GM18907 (cell line): ENCODE measurements around the gene RNFT2.

Source experiments
- ATAC-seq: cut with Tn5 transposase; IDR thresholded peaks from one replicate; pipeline ENCODE4 v1.9.1; 2021; ENCODE audit warnings: mild to moderate bottlenecking, moderate library complexity; ENCODE audit not compliant: unreplicated experiment

The RNFT2 gene

GRCh38 chr12:116897476-116897875, 159.4 kb downstream of the RNFT2 start:
- no peak for ATAC-seq

- no peak for ATAC-seq
These were observed 160.6 kb downstream of the RNFT2 start for GRCh38 chr12:116898669-116899068.

GRCh38 chr12:116901612-116902011, 163.5 kb downstream of the RNFT2 start:
- no peak for ATAC-seq
